Thyroid gland (tissue), 4 donors: ENCODE results near the gene SERTM2. TPM values are rescaled to one million over a fixed set of nuclear protein-coding genes. Genes with fewer than 3 reads are reported as not detected.

ENCODE experiments used
- DNase-seq, 2 donors: peaks; one replicate each; pipeline ENCODE4 v3.0.0-alpha.2; 2019
- H3K27ac ChIP-seq, 3 donors: fragments of 200-600 bp; sonication (generic); 1 replicate in 2 of 3; 2 replicates in 1 of 3; pipeline ENCODE4 v1.5.1; 2016 to 2019; ENCODE audit warnings: mild to moderate bottlenecking in 1 of 3, moderate library complexity in 1 of 3
- H3K27me3 ChIP-seq: fragments of 200-600 bp; sonication (generic); one replicate; pipeline ENCODE4 v1.5.1; 2019
- H3K36me3 ChIP-seq, 2 donors: fragments of 200-600 bp; sonication (generic); one replicate each; pipeline ENCODE4 v1.5.1; 2016 to 2019
- H3K4me1 ChIP-seq, 2 donors: fragments of 200-600 bp; sonication (generic); one replicate each; pipeline ENCODE4 v1.5.1; 2017 to 2019
- H3K4me3 ChIP-seq, 3 donors: fragments of 200-600 bp; sonication (generic); replicated peaks in 1 of 3; 1 replicate in 2 of 3; 2 replicates in 1 of 3; pipeline ENCODE4 v1.5.1; 2016; ENCODE audit warnings: mild to moderate bottlenecking in 1 of 3
- H3K9me3 ChIP-seq: fragments of 200-600 bp; sonication (generic); one replicate; pipeline ENCODE4 v1.5.1; 2017
- POLR2A ChIP-seq, 2 donors: fragments of 450-650 bp; IDR thresholded peaks; one replicate each; pipeline ENCODE4 v1.6.1; 2017; ENCODE audit warnings: antibody characterized with exemption in 2 of 2, mild to moderate bottlenecking in 2 of 2, moderate library complexity in 1 of 2
- WGBS, 2 donors: methylation state at CpG; one replicate each; pipeline ENCODE4 v1.1.5; 2017; 5-methylcytosine and 5-hydroxymethylcytosine counted together
- intact Hi-C: fragments of 100-400 bp; cut with DNase I; formaldehyde crosslinking; loops from one replicate; pipeline ENCODE4 v1.15.1; 2023
- total RNA-seq, 4 donors: library from RNA; depleted of rRNA; stranded (reverse); fragments of >200 nt; gene quantifications; one replicate each; pipeline ENCODE4 v1.2.3, GENCODE V29; 2016
- TF ChIP-seq, protein P1 (sequence below), 6 experiments: fragments of 200-600 bp in 3 of 6; fragments of 450-650 bp in 3 of 6; sonication (generic) in 3 of 6; IDR thresholded peaks; one replicate each; pipeline ENCODE4 v1.5.1; 2016 to 2019; ENCODE audit warnings: antibody characterized with exemption in 6 of 6, mild to moderate bottlenecking in 2 of 6, inconsistent platforms in 1 of 6, moderate library complexity in 1 of 6

SERTM2 gene
- total RNA-seq, 4 donors from 2014 or later = not detected

DNA sequence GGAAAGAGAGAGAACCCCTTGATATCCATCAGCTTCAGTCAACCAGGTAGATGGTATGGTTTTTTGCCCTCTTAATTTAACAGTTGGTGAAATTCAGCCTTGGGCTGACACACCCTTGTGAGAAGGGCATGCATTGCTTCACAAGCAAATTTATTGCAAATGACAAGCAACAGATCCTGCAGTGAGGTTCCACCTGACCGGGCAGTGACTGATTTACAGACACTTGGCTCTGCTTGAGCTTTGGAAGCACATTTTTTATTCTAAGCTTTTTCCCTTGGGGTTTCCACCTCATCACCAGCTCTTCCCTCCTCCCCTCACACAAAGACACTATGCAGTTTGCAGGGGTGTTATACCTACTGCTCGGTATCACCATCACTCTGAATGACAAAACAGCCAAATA, 28.3 kb upstream of the SERTM2 start:
- no peaks in the 10 kb centered on the region for H3K4me1 ChIP-seq
- no peak overlapping the region for H3K4me3 ChIP-seq
- H3K9me3 ChIP-seq = no peaks in the 10 kb centered on the region
- DNase-seq = no peak
- TF ChIP-seq, protein P1, sequence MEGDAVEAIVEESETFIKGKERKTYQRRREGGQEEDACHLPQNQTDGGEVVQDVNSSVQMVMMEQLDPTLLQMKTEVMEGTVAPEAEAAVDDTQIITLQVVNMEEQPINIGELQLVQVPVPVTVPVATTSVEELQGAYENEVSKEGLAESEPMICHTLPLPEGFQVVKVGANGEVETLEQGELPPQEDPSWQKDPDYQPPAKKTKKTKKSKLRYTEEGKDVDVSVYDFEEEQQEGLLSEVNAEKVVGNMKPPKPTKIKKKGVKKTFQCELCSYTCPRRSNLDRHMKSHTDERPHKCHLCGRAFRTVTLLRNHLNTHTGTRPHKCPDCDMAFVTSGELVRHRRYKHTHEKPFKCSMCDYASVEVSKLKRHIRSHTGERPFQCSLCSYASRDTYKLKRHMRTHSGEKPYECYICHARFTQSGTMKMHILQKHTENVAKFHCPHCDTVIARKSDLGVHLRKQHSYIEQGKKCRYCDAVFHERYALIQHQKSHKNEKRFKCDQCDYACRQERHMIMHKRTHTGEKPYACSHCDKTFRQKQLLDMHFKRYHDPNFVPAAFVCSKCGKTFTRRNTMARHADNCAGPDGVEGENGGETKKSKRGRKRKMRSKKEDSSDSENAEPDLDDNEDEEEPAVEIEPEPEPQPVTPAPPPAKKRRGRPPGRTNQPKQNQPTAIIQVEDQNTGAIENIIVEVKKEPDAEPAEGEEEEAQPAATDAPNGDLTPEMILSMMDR (IDR thresholded peaks at IDR 0.05) = no peak
- TF ChIP-seq POLR2A (IDR thresholded peaks at IDR 0.05) = no peak
- 34 to 49% methylated on average over 2 of the region's 2 CpGs for WGBS, 2 donors
- no peaks in the 10 kb centered on the region for H3K36me3 ChIP-seq
- H3K27ac ChIP-seq = no peak overlapping the region
- intact Hi-C loops = no loop called here
- H3K27me3 ChIP-seq = no peaks in the 10 kb centered on the region

DNA sequence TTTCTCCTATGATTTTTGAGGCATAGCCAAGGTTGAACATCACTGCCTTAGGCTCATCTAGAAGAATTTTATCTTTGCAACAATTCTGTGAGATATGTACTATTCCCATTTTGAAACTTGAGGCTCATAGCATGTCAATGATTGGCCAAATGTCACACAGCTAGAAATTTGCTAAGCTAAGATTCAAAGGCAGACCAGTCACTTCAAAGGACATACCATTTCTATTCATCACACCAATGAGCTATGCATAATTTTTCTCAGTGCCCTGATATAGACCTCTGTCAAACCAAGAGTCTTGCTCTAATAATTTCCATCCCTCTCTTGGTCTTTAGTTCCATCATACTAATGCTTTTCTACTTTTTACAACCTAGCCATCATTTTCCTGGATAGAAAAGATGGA, 27.6 kb upstream of the SERTM2 start:
- no peaks in the 10 kb centered on the region for H3K36me3 ChIP-seq
- H3K4me1 ChIP-seq = no peaks in the 10 kb centered on the region
- no peak for DNase-seq
- TF ChIP-seq, protein P1 (IDR thresholded peaks at IDR 0.05) = no peak
- TF ChIP-seq POLR2A (IDR thresholded peaks at IDR 0.05) = no peak
- H3K27me3 ChIP-seq = no peaks in the 10 kb centered on the region
- no peaks in the 10 kb centered on the region for H3K9me3 ChIP-seq
- no peak overlapping the region for H3K4me3 ChIP-seq
- intact Hi-C loops = no loop called here
- H3K27ac ChIP-seq = no peak overlapping the region

DNA sequence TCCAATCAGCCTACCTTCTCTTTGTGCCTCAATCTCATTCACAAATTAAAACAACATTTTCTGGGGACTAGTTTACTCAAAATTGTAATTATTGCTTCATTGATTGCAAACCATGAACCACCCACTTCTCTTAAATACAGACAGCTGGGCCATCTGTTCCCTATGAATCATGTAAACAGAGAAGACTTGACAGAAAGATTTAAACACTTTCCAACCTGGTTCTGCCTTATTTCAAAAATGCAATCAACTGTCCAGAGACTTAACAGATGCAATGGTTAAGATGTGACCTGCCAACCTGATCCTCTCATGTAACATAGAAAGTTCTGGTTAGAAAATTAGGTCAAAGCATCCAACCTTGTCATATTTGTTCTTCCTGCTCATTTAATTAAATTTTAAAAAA, 20.8 kb upstream of the SERTM2 start:
- Histone ChIP-seq H3K36me3 (no peaks in the 10 kb centered on the region), H3K27ac (no peak overlapping the region), H3K4me1 (no peaks in the 10 kb centered on the region), H3K4me3 (no peak overlapping the region), H3K27me3 (peaks cover 5% of the 10 kb centered on the region), H3K9me3 (no peaks in the 10 kb centered on the region)
- DNase-seq = no peak
- TF ChIP-seq, protein P1 (IDR thresholded peaks at IDR 0.05) = no peak
- no peak for TF ChIP-seq POLR2A (IDR thresholded peaks at IDR 0.05)
- intact Hi-C loops = no loop called here

DNA sequence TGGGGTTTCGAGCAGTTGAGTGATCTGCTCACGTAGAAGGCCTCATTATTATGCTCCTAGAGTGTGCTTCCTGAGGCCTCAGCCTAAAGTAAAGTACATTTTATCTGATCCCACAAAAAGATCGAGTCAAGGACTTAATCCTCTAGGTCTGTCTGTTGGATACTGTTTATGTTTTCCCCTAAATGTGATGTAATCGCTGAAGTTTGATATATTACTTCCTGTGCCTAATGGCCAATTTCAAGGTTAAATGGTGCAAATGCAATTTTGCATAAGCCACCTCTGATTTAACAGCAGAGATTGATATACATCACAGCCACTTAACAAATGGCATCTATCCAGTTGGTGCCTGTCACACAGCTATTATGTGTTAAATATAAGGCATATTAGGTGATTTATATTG, 19.4 kb upstream of the SERTM2 start:
- no peak overlapping the region for H3K27ac ChIP-seq
- H3K36me3 ChIP-seq = no peaks in the 10 kb centered on the region
- H3K9me3 ChIP-seq = no peaks in the 10 kb centered on the region
- intact Hi-C loops = no loop called here
- no peaks in the 10 kb centered on the region for H3K4me1 ChIP-seq
- H3K27me3 ChIP-seq = peaks cover 5% of the 10 kb centered on the region
- WGBS, 2 donors = 82 to 88% methylated on average over 4 of the region's 4 CpGs
- TF ChIP-seq POLR2A (IDR thresholded peaks at IDR 0.05) = no peak
- TF ChIP-seq, protein P1 (IDR thresholded peaks at IDR 0.05) = no peak
- no peak overlapping the region for H3K4me3 ChIP-seq
- no peak for DNase-seq

DNA sequence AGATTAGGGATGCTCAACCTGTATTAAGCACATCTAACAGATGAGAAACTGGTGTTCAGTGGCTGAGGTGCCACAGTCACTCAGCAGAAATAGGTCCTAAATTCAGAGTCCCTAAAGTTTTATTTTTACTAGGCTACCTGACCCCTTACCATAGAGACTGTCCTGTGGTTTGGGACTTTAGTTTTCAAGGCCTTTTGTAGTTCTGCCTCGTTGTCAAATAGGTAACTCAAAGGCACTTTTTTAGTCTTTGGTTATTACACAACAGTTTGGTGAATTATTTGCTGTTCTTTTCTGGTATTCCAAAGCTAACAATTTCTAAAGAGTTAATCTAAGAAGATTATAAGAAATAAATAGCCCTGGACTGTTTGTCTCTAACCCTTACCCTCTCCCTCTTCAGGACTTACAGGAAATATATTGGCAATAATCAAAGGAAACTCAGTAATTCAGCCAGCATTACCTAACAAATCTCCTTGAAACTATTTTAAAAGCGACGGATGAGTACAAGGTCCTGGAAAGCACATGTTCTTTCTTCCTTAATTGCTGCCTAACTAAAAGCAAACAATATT, 12.8 kb upstream of the SERTM2 start:
- Histone ChIP-seq H3K36me3 (no peaks in the 10 kb centered on the region), H3K4me3 (no peak overlapping the region)

More for the DNA sequence above, 12.8 kb upstream of the SERTM2 start:
- Histone ChIP-seq H3K4me1 (no peaks in the 10 kb centered on the region), H3K27ac (no peak overlapping the region), H3K9me3 (no peaks in the 10 kb centered on the region), H3K27me3 (no peaks in the 10 kb centered on the region)
- intact Hi-C loops = no loop called here
- no peak for DNase-seq
- TF ChIP-seq, protein P1 (IDR thresholded peaks at IDR 0.05) = no peak
- no peak for TF ChIP-seq POLR2A (IDR thresholded peaks at IDR 0.05)
- 75 to 84% methylated on average over 3 of the region's 3 CpGs for WGBS, 2 donors
